Stimulated activated memory B cell treated with anti-CD40 and anti-IgM and Interleukin-4, amounts not matched to agents 10 μg/mL and 1 μg/mL and 100 μg/mL, for 72 hours (primary cell): Measurements from ENCODE around the gene MYO10.
"Not testable (repeated sequence)": the region's sequence is repeated elsewhere in the genome, so short reads cannot be mapped to it uniquely, and the experiment has no call there.

Source experiments
- ATAC-seq: fragments of 150-1000 bp; cut with Tn5 transposase; 2 replicates; pipeline ENCODE4 v1.10.0; 2021
- H3K27ac Mint-ChIP-seq: one replicate; pipeline ENCODE4 v1.8.0; 2022; ENCODE audit warnings: mild to moderate bottlenecking, mixed read lengths
- H3K27me3 Mint-ChIP-seq: one replicate; pipeline ENCODE4 v1.8.0; 2022; ENCODE audit warnings: mixed read lengths
- H3K36me3 Mint-ChIP-seq: one replicate; pipeline ENCODE4 v1.8.0; 2022; ENCODE audit warnings: mixed read lengths
- H3K4me1 Mint-ChIP-seq: one replicate; pipeline ENCODE4 v1.8.0; 2022; ENCODE audit warnings: mixed read lengths
- H3K4me3 Mint-ChIP-seq: one replicate; pipeline ENCODE4 v1.8.0; 2022; ENCODE audit warnings: mild to moderate bottlenecking, moderate library complexity, mixed read lengths
- H3K9me3 Mint-ChIP-seq: one replicate; pipeline ENCODE4 v1.8.0; 2022; ENCODE audit warnings: mixed read lengths

Gene MYO10

GRCh38 chr5:16889972-16890519, 46.0 kb downstream of the MYO10 start:
- H3K4me3 Mint-ChIP-seq = no peak overlapping the region
- H3K27me3 Mint-ChIP-seq = no peaks in the 10 kb centered on the region
- ATAC-seq = no peak
- H3K9me3 Mint-ChIP-seq = peaks cover 2% of the 10 kb centered on the region
- no peaks in the 10 kb centered on the region for H3K36me3 Mint-ChIP-seq
- H3K4me1 Mint-ChIP-seq = no peaks in the 10 kb centered on the region
- H3K27ac Mint-ChIP-seq = no peak overlapping the region

DNA sequence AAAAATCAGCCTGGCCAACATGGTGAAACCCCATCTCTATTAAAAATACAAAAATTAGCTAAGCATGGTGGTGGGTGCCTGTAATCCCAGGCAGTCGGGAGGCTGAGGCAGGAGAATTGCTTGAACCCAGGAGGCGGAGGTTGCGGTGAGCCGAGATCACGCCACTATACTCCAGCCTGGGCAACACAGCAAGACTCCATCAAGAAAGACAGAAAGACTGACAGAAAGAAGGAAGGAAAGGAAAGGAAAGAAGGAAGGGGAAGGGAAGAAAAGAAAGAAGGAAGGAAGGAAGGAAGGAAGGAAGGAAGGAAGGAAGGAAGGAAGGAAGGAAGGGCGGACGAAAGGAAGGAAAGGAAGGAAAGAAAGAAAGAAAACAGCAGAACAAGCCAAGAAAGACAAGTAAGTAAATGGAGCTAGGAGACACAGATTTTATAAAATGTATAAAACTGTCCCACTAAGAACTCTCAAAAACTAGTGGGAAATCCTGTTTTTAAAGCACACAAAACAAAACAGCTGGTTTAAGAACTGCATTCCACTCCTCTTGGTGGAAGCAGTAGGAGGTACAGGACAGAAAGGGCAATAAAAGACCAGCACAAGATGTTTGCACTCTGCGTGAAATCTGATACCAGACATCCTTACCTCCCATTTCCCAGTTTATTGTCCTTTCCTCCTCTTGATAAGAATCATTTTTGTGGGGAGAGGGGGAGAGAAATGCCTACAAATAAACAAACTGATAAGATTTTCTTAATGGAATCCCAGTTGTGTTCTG, 46.7 kb downstream of the MYO10 start:
- Mint-ChIP-seq H3K4me3 (no peak overlapping the region), H3K36me3 (no peaks in the 10 kb centered on the region), H3K9me3 (peaks cover 2% of the 10 kb centered on the region), H3K27me3 (no peaks in the 10 kb centered on the region), H3K27ac (no peak overlapping the region), H3K4me1 (no peaks in the 10 kb centered on the region)
- no peak for ATAC-seq

GRCh38 chr5:16888694-16889124, 47.4 kb downstream of the MYO10 start:
- Mint-ChIP-seq H3K9me3 (peaks cover 2% of the 10 kb centered on the region), H3K4me3 (no peak overlapping the region), H3K4me1 (no peaks in the 10 kb centered on the region), H3K27me3 (no peaks in the 10 kb centered on the region), H3K36me3 (no peaks in the 10 kb centered on the region), H3K27ac (no peak overlapping the region)
- ATAC-seq = no peak

DNA sequence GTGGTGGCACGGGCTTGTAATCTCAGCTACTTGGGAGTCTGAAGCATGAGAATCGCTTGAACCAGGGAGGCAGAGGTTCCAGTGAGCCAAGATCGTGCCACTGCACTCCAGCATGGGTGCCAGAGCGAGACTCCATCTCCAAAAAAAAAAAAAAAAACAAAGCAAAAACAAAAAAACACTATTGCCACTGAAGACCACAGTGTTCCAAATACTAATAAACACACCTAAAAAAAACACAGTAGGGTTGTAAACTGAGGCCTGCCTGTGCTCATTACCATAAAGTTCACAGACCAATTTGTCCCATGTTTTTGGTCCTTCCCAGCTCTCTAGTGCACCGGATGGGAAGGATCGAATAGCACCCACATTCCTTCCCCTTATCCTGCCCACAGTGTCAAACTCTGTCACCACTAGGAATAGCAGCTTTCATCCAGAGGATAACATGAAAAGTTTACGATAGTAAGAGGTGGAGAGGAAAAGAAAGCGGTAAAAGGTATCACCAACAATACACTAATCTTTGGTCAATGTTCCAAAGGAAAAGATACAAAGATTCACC, 49.2 kb downstream of the MYO10 start:
- Mint-ChIP-seq H3K4me1 (no peaks in the 10 kb centered on the region), H3K27ac (no peak overlapping the region), H3K4me3 (no peak overlapping the region), H3K9me3 (peaks cover 2% of the 10 kb centered on the region), H3K27me3 (no peaks in the 10 kb centered on the region), H3K36me3 (no peaks in the 10 kb centered on the region)
- ATAC-seq = no peak

- no peak for ATAC-seq
- H3K4me1 Mint-ChIP-seq = no peaks in the 10 kb centered on the region
- no peaks in the 10 kb centered on the region for H3K27me3 Mint-ChIP-seq
- peaks cover 2% of the 10 kb centered on the region for H3K9me3 Mint-ChIP-seq
- no peak overlapping the region for H3K4me3 Mint-ChIP-seq
- no peaks in the 10 kb centered on the region for H3K36me3 Mint-ChIP-seq
- no peak overlapping the region for H3K27ac Mint-ChIP-seq
Observed at GRCh38 chr5:16886366-16886736, 49.7 kb downstream of the MYO10 start.

- Mint-ChIP-seq H3K27ac (no peak overlapping the region), H3K9me3 (peaks cover 2% of the 10 kb centered on the region), H3K36me3 (no peaks in the 10 kb centered on the region), H3K4me1 (no peaks in the 10 kb centered on the region), H3K4me3 (no peak overlapping the region), H3K27me3 (no peaks in the 10 kb centered on the region)
- ATAC-seq = no peak
Observed at GRCh38 chr5:16885635-16886365, 50.3 kb downstream of the MYO10 start.

DNA sequence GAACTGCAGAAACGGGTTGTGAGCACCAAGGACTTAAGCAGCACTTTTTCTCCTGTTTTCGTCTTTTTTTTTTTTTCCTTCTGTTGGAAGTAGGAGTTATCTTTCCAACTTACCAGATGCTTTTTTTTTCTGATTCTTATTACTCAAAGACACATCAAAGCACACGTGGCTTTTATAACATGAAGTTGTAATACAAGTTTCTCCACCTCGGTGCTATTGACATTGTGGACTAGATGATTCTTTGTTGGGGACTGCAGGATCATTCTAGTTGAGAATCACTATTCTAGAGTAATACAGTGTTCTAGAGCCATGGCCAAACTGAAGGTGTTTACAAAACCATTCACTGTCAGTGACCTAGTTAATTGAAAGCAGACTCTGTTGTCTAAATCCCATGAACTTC, 51.5 kb downstream of the MYO10 start:
- no peaks in the 10 kb centered on the region for H3K27me3 Mint-ChIP-seq
- H3K36me3 Mint-ChIP-seq = no peaks in the 10 kb centered on the region
- H3K4me3 Mint-ChIP-seq = no peak overlapping the region
- no peak for ATAC-seq
- H3K4me1 Mint-ChIP-seq = no peaks in the 10 kb centered on the region
- H3K9me3 Mint-ChIP-seq = peaks cover 2% of the 10 kb centered on the region
- no peak overlapping the region for H3K27ac Mint-ChIP-seq

- no peaks in the 10 kb centered on the region for H3K9me3 Mint-ChIP-seq
- no peaks in the 10 kb centered on the region for H3K27me3 Mint-ChIP-seq
- no peak overlapping the region for H3K4me3 Mint-ChIP-seq
- no peaks in the 10 kb centered on the region for H3K4me1 Mint-ChIP-seq
- no peak for ATAC-seq
- no peak overlapping the region for H3K27ac Mint-ChIP-seq
- no peaks in the 10 kb centered on the region for H3K36me3 Mint-ChIP-seq
Observed at GRCh38 chr5:16883806-16884205, 52.3 kb downstream of the MYO10 start.

DNA sequence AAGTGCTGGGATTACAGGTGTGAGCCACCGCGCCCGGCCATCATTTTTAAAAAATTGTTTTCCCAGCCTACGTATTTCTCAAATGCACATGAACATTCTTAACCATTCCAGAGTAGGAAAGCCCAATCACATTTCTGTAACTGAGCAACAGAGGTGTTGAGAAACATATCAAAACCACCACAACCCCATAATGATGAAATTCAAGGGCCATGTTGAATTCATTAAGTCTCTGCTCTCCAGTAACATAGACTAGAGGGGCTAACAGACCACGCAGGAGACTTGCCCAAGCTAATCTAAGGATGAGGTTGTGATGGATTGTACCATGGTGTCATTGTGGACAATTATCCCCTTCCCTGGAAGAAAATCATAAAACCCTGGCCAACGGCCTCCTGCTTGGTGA, 52.9 kb downstream of the MYO10 start:
- Mint-ChIP-seq H3K27me3 (no peaks in the 10 kb centered on the region), H3K9me3 (no peaks in the 10 kb centered on the region), H3K27ac (no peak overlapping the region), H3K4me3 (no peak overlapping the region), H3K4me1 (no peaks in the 10 kb centered on the region), H3K36me3 (no peaks in the 10 kb centered on the region)
- no peak for ATAC-seq

GRCh38 chr5:16881251-16881650, 54.8 kb downstream of the MYO10 start:
- Mint-ChIP-seq H3K4me3 (no peak overlapping the region), H3K27me3 (no peaks in the 10 kb centered on the region), H3K27ac (no peak overlapping the region), H3K36me3 (no peaks in the 10 kb centered on the region), H3K9me3 (no peaks in the 10 kb centered on the region), H3K4me1 (no peaks in the 10 kb centered on the region)
- no peak for ATAC-seq

DNA sequence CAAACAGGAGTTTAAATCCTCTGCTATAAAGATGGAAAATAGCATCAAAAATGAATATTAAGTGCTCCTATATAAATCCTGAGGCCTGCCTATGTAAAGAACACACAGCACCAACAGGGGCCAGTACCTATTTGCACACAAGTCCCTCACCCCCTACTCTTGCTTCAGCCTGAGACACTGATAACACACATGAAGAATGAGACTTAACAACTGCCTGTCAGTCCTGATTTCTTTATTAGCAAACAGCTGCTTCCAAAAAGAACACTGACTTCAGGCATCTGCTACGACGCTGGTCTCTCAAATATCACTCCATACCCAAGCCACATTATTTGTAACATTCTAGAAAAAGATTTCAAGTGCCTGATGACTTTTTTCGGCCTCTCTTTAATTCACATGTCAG, 55.5 kb downstream of the MYO10 start:
- Mint-ChIP-seq H3K9me3 (no peaks in the 10 kb centered on the region), H3K27me3 (no peaks in the 10 kb centered on the region), H3K4me1 (no peaks in the 10 kb centered on the region), H3K27ac (no peak overlapping the region), H3K4me3 (no peak overlapping the region), H3K36me3 (no peaks in the 10 kb centered on the region)
- ATAC-seq = no peak

DNA sequence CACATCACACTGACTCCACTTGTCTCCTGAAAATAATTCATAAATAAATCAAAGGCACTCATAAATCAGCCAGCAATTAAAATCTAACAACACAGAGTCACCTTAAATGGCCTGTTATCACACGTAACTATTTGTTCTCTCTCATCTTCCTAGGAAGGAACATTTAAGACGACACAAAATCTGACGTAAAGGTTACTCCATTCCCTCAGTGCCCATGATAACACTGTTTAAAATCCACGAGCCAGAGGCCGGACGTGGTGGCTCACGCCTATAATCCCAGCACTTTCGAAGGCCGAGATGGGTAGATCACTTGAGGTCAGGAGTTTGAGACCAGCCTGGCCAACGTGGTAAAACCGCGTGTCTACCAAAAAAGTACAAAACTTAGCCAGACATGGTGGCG, 56.4 kb downstream of the MYO10 start:
- no peaks in the 10 kb centered on the region for H3K27me3 Mint-ChIP-seq
- no peaks in the 10 kb centered on the region for H3K36me3 Mint-ChIP-seq
- H3K27ac Mint-ChIP-seq = no peak overlapping the region
- no peak overlapping the region for H3K4me3 Mint-ChIP-seq
- H3K9me3 Mint-ChIP-seq = peaks cover 2% of the 10 kb centered on the region
- no peak for ATAC-seq
- H3K4me1 Mint-ChIP-seq = no peaks in the 10 kb centered on the region

- H3K4me3 Mint-ChIP-seq = no peak overlapping the region
- H3K27ac Mint-ChIP-seq = no peak overlapping the region
- ATAC-seq = no peak
- peaks cover 6% of the 10 kb centered on the region for H3K9me3 Mint-ChIP-seq
- H3K4me1 Mint-ChIP-seq = no peaks in the 10 kb centered on the region
- no peaks in the 10 kb centered on the region for H3K36me3 Mint-ChIP-seq
- H3K27me3 Mint-ChIP-seq = no peaks in the 10 kb centered on the region
Observed at GRCh38 chr5:16879191-16879590, 56.9 kb downstream of the MYO10 start.

DNA sequence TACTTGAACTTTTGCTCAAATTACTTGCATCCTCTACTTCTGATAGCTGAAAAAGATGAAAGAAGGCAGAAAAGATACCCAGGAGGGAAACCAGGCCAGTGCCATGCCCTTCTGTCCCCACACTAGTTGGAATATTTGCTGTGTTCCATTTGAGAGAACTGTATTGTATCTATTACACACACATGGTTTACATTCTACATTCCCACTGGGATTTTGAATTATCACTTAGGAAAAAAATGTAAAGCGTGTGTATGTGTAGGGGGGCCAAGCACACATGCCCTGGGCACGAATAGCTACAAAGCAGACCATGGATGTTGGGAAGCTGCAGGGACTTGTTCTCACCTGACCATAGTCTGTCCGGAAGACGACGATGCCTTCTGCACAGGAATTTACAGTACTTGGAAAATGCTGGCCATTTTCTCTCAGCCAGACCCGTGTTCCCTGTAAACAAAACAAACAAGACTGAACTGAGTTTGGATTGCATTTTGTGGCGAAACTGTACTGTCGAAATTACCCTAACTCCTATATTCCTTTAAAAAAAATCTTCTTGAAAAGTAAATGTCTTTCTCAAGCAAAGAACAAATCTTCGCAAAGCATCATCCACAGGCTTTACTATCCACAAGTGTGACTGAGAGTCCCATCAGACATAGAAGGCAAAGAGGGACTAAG, 58.7 kb downstream of the MYO10 start:
- Mint-ChIP-seq H3K27me3 (no peaks in the 10 kb centered on the region), H3K9me3 (peaks cover 6% of the 10 kb centered on the region), H3K4me1 (no peaks in the 10 kb centered on the region), H3K36me3 (no peaks in the 10 kb centered on the region), H3K27ac (no peak overlapping the region), H3K4me3 (no peak overlapping the region)
- ATAC-seq = no peak

DNA sequence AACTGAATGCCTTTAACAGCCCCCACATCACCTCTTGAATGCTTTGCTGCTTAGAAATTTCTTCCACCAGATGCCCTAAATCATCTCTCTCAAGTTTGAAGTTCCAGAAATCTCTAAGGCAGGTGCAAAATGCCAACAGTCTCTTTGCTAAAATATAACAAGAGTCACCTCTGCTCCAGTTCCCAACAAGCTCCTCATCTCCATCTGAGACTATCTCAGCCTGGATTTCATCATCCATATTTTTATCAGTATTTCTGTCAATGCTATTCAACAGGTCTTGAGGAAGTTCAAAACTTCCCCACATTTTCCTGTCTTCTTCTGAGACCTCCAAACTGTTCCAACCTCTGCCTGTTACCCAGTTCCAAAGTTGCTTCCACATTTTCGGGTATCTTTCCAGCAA, 61.7 kb downstream of the MYO10 start:
- H3K9me3 Mint-ChIP-seq = peaks cover 17% of the 10 kb centered on the region
- H3K4me1 Mint-ChIP-seq, H3K36me3 Mint-ChIP-seq, H3K4me3 Mint-ChIP-seq, H3K27ac Mint-ChIP-seq, ATAC-seq, H3K27me3 Mint-ChIP-seq: not testable (repeated sequence)
